CMK (cell line): ENCODE results near the gene DHPS.
"Not testable (repeated sequence)": the region's sequence is repeated elsewhere in the genome, so short reads cannot be mapped to it uniquely, and the experiment has no call there.

Experiments used
- DNase-seq: peaks from one replicate; pipeline ENCODE4 v3.0.0-alpha.2; 2010; ENCODE audit warnings: low read depth

Gene DHPS

GRCh38 chr19:12705654-12706331, 24.1 kb upstream of the DHPS start:
- no peak for DNase-seq

- no peak for DNase-seq
Measured at GRCh38 chr19:12705169-12705568, 23.5 kb upstream of the DHPS start.

GRCh38 chr19:12703046-12703445, 21.4 kb upstream of the DHPS start:
- DNase-seq, result peak; percentile 53

- no peak for DNase-seq
Measured at GRCh38 chr19:12701596-12702282, 20.1 kb upstream of the DHPS start.

GRCh38 chr19:12698138-12698537, 16.5 kb upstream of the DHPS start:
- DNase-seq, result no peak

GRCh38 chr19:12697425-12697824, 15.7 kb upstream of the DHPS start:
- DNase-seq, result not testable (repeated sequence)

- peak; percentile 94 for DNase-seq
Measured at GRCh38 chr19:12696366-12697335, 15.0 kb upstream of the DHPS start, which contains the start of gene FBXW9. Gene FBXW9, minus strand, starts transcription at chr19:12696631. Its CDS starts 50 bp downstream, at chr19:12696581.

GRCh38 chr19:12695997-12696365, 14.3 kb upstream of the DHPS start:
- no peak for DNase-seq

GRCh38 chr19:12695514-12695913, 13.8 kb upstream of the DHPS start:
- no peak for DNase-seq

GRCh38 chr19:12695096-12695495, 13.4 kb upstream of the DHPS start:
- no peak for DNase-seq

- no peak for DNase-seq
Measured at GRCh38 chr19:12694641-12695040, 13.0 kb upstream of the DHPS start.

GRCh38 chr19:12692960-12693359, 11.3 kb upstream of the DHPS start:
- DNase-seq, result no peak

GRCh38 chr19:12689581-12690216, 8.0 kb upstream of the DHPS start:
- DNase-seq, result peak; percentile 86

GRCh38 chr19:12689012-12689411, 7.3 kb upstream of the DHPS start:
- DNase-seq, result no peak

- DNase-seq, result no peak
Measured at GRCh38 chr19:12687496-12688196, 6.0 kb upstream of the DHPS start, which contains the start of gene GNG14. Gene GNG14, plus strand, starts transcription at chr19:12687998. Its CDS starts 51 bp downstream, at chr19:12688049.

GRCh38 chr19:12685831-12686230, 4.2 kb upstream of the DHPS start:
- DNase-seq, result no peak

- no peak for DNase-seq
Measured at GRCh38 chr19:12680034-12680433, 1.6 kb downstream of the DHPS start.

GRCh38 chr19:12678039-12678438, 3.6 kb downstream of the DHPS start:
- DNase-seq, result not testable (repeated sequence)

GRCh38 chr19:12676928-12677327, 4.8 kb downstream of the DHPS start:
- DNase-seq, result no peak

GRCh38 chr19:12676384-12676792, 5.3 kb downstream of the DHPS start:
- DNase-seq, result peak; percentile 73

- DNase-seq, result no peak
Measured at GRCh38 chr19:12675940-12676339, 5.7 kb downstream of the DHPS start.
